DMS79 (cell line): ENCODE data around the gene CFAP45.
"Not testable (repeated sequence)": the region's sequence is repeated elsewhere in the genome, so short reads cannot be mapped to it uniquely, and the experiment has no call there.

ENCODE experiments used
- DNase-seq: peaks from one replicate; lab custom pipeline; 2025; lab: John Stamatoyannopoulos, UW

The CFAP45 gene

DNA sequence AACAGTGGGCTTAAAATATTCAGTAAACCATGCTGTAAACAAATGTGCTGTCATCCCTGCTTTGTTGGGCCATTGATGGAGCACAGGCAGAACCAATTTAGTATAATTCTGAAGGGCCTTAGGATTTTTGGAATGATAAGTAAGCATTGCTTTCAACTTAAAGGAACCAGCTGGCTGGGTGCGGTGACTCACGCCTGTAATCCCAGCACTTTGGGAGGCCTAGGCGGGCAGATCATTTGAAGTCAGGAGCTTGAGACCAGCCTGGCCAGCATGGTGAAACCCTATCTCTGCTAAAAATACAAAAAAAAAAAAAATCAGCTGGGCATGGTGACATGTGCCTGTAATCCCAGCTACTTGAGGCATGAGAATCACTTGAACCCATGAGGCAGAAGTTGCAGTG is 4.1 kb upstream of the CFAP45 start:
- not testable (repeated sequence) for DNase-seq

DNA sequence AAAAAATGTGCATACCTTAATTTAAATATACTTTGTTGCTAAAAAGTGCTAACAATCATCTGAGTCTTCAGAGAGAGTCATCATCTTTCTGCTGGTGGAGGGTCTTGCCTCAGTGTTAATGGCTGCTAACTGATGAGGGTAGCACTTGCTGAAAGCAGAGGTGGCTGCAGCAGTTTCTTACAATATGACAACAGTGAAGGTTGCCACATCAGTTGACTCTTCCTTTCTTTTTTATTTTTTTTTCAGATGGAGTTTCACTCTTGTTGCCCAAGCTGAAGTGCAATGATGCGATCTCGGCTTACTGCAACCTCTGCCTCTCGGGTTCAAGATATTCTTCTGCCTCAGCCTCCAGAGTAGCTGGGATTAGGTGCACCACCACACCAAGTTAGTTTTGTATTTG is 2.6 kb upstream of the CFAP45 start:
- no peak for DNase-seq

DNA sequence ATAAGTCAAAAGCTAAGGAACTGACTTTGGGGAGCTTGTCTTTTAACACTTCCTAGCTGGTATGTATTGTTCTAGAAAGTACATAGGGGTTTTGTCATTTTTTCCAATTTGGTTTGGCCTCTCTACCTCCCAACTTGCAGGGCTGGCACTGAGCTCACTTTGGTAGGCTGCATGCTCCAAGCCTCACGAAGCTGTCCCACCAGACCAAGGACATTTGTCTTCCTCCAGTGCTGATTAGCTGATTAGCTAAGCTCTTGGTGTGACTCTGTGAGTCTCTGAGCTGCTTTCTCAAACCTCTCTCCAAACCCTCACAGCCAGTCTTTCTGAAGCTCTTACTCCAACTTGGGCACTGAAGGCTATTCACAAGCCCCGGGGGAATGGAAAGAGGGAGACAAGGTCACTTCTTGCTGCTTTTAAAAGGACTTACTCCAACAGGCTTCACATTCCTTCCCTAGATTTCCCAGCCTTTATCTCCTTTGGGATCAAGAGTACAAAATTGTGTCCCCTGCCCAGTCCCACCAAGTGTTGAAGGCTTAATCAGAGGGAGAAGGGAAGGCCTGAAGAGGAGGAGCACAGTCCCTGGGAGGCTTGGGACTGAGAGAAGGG is 893 bp upstream of the CFAP45 start:
- no peak for DNase-seq

DNA sequence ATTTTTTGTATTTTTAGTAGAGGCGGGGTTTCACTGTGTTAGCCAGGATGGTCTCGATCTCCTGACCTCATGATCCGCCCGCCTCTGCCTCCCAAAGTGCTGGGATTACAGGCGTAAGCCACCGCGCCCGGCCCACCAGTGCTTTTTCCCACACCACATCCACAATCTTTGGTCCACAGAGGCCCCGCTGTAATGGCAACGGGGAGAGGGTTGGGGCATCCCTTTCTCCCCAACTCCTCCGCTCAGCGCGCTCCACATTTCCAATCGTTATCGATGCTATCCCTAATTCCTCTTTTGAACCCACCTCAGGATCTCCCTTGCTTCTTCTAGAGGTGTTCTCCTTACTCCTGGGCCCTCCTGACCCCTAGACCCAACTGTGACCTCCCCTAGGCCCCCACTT is 331 bp downstream of the CFAP45 start:
- DNase-seq, result not testable (repeated sequence)

DNA sequence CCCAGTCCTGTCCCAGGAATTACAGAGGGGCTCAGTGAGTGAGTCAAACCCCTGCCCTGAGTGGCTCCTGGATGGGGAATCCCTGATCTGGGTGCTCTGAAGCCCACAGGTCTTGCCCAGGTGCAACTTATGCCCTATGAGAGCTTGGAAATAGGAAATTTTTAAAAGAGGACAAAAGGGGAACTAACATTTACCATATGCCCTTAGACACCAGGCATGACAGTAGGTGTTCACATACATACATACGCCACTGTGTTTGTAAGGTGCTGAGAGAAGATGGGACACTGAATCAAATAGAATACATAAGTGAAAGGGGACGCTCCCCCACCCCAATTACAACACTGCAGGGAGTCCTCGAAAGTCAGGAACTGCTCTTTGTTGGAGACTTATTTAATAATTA is 1.4 kb downstream of the CFAP45 start:
- no peak for DNase-seq

DNA sequence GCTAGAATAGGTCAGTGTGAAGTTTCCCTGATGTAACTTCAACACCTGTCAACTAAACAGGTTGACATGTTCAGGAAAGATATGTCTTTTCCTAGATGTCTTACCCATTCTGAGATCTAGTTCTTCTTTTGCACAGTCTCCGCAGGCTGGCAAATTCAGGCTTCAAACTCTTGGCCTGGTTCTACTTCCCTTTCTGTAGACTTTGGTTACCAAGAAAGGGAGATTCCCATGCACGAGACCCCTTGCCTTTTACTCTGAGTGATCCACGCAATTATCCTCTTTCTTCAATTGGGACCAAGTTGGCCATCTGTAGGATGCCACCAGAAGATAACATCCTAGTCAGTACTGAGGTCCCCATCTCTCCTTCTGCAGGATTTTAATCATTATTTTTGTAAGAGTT is 2.0 kb downstream of the CFAP45 start:
- no peak for DNase-seq

DNA sequence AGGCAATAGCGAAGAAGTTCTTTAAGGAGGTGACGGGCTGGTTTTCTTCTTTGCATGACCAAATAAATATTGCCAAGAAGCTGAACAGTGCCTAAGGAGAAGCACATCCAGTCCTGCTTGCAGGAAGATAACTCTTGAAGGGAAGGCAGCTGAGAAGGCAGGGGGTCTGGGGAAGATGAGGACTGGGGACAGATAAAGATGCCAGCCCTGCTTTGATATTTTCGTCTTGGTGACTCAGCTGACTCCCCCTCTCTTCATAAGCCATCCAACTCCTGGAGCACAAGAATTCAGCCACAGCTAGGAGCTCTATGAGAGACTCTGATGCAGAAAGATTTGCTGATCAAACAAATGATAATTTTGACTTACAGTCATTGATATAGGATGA is 3.4 kb downstream of the CFAP45 start:
- no peak for DNase-seq

DNA sequence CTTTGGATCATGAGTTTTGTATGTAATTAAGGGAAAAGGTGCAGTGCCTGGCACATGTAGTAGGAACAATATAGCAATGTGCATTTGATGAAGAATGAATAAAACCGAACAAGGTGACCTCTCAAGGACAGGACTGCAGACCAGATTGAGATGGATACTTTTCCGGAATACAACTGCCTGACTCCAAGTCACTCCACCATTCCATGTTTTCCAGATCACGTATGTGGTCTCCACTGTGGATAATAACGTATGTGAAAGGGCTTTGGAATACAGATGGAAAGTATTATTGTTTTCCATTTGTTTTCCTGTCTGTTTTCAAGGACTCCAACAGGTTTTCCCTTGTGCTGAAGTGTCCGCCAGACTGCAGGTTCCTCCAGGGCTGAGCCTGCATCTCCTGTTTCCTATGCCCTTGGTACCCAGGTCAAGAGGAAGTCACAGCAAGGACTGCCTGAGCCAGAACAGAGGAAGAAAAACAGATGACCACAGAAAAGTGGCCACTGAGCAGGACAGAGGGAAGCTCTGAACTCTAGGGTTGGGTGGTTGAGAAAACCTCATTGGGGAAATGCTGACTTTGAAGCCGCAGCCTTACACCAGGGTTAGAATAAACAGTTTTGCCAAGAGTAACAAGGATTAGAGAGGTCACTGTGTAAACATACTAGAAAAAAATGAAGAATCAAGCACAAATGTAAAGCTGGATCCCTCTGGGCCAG is 4.0 kb downstream of the CFAP45 start:
- DNase-seq, result no peak

DNA sequence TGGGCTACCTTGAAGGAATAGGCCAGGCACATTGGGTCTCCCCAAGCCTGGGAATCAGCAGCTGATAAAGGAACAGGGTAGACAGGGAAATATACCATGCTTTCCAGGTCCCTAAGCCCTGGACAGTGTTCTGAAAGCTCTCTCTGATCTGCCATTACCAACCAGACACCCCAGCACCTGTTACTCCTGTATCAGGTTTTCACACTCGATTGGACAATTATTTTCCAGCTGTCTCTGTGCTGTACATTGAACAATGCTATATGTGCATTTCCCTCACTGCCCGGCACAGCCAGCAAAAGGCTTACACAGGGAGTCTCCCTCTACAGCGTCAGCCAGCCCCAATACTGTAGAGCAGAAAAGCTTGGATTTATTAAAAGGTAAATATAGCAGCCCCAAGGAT is 4.7 kb downstream of the CFAP45 start:
- no peak for DNase-seq

DNA sequence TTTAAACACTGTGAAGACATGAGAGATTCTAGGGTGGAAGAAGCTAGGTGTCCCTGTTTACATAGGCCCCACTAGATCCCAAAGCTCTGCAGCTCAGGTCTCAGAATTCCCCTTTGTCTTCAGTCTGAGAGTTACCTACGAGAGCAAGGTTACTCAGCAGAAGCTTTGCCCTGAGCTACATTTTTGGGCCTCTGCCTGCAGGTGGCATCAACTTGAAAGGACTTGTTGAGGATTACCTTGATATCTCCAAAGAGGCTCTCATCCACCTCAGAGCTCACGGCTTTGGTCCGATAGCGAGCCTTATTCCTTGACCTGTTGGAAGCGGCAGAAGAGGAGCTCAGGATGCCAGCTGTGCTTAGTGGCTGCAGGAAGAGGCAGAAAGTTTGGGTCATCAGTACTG is 7.0 kb downstream of the CFAP45 start:
- no peak for DNase-seq

DNA sequence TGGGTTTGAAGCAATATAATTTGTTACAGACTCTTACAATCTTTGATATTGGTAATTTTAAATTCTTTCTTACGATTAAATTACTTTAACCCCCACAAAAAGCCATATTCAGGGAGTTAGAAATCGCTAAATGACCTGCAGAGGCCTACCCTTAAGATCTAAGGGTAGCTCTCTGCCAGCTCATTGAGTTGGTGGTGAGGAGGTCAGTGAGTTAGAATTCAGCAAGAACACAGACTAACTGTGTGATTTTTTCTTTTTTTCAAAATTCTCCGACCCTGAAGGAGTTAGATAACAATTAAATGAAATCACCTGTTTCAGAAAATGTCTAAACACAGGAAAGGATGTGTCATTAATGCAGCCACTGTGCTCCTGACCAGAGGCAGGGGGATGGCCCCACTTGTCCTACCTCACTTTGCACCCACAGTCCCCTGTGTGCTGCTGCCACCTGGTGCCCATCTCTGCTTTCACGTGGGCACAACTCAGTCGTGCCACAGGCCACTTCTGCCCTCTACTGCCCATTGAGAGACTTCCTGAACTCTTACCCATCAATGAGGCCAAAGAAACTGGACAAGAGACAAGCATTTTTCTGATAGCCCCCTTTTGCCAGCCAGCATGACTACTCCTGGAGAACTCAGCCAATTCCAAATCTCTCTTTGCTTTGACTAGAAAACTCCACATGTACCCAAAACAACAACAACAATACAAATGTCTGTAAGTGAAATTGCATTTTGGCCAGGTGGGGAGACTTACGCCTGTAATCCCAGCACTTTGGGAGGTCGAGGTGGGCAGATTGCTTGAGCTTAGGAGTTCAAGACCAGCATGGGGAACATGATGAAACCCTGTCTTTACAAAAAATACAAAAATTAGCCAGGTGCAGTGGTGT is 8.4 kb downstream of the CFAP45 start:
- peak; percentile 55 for DNase-seq

DNA sequence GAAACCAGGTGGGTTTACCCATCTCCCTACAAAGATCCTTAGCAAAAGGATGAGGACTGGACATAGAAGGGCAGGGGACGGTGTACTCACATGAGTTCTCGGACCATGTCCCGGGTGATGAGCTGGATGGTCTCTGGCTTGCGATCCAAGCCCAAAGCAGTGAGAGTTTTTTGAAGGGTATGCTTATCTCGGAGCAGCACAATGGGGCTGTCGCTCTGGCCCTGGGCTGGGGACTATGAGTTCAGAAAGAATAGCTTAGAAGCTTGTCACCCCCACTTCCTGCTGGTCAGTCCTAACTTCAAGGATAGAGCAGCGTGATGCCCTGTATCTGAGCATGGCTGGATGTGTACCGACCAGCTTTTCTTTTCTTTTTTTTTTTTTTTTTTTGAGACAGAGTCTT is 9.6 kb downstream of the CFAP45 start:
- no peak for DNase-seq

DNA sequence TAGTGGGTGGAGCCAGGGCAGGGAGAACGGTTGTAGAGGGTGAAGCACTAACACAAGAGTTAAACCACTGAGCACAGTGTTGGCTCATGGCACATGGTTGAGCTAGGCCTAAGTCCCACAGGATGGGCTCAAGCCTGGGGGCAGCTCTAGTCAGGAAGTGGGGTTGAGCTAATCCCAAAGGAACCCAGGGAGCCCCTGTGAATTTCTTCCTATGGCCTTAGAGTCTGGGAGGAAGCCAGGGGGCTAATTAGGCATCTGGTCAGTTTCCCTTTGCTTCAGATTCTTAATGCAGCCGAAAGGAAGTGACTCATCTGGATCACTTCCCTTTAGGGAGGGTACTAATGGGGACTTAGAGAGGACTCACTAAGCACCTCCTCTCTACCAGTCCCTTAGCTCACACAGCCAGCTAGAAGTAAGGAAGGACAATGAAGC is 10.1 kb downstream of the CFAP45 start:
- no peak for DNase-seq

DNA sequence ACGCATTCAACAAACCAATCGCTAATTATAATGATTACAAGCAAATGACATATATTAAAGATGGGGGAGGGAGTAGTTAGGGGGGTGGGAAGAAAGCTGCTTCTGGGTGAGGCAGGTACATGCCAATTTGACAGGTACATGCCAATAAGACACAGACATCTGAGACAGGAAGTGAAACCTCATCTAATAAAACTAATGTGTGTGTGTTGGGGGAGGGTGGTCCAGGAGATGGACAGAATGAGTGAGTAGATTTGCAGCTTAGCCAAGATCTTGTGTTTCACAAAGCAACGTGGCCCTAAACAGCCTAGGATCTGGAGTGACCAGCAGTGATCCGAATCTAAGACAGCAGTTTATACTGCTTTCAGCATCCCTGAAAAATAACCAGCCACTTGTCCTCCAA is 10.8 kb downstream of the CFAP45 start:
- no peak for DNase-seq

DNA sequence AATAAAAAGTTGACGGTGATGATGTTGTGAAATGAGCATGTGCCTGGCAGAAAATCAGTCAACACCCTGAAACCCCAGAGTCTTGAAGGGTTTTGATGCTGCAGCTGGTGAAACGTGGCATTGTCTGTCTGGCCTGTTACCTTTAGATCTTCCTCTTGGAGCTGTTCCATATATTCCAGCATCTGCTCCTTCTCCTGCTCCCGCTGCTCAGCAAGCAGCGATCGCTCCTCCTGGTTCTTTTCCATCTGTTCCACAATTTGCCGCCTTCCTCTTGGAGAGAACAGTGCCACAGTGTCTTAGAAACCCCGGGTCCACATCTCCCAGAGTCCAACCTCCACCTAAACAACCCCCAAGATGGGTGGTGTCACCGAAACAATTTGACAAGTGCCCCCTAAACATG is 15.7 kb downstream of the CFAP45 start:
- DNase-seq, result no peak

DNA sequence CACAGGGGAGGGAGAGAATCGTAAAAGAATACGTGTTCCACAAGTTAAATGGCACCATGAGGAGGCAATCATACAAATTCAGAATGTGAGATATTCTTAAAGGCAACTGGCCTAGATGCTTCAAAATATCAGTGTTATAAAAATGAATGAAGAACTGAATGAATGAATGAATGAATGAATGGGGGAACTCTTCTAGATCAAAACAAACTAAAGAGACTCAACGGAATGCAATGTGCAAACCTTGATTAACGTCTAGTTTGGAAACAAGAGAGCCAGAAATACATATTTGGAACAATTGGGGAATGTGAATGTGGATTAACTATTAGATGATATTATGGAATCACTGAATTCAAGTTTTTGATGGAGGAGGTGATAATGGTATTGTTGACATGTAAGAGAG is 16.8 kb downstream of the CFAP45 start:
- no peak for DNase-seq

DNA sequence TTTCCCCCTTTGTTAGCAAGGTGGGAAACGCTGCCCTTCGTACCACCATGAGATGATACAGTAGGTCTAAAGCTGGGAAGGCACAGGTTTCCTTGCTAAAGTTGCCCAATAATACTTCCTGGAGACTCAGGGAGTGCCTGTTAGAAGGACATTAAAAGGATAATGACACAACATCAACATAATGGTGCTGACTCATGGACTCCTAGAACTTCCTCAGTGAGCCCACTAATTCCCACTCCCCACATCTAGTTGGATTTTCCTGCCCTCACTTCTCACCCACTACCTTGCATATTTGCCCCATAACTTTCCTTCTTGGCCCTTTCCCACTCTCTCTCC is 17.5 kb downstream of the CFAP45 start:
- no peak for DNase-seq

DNA sequence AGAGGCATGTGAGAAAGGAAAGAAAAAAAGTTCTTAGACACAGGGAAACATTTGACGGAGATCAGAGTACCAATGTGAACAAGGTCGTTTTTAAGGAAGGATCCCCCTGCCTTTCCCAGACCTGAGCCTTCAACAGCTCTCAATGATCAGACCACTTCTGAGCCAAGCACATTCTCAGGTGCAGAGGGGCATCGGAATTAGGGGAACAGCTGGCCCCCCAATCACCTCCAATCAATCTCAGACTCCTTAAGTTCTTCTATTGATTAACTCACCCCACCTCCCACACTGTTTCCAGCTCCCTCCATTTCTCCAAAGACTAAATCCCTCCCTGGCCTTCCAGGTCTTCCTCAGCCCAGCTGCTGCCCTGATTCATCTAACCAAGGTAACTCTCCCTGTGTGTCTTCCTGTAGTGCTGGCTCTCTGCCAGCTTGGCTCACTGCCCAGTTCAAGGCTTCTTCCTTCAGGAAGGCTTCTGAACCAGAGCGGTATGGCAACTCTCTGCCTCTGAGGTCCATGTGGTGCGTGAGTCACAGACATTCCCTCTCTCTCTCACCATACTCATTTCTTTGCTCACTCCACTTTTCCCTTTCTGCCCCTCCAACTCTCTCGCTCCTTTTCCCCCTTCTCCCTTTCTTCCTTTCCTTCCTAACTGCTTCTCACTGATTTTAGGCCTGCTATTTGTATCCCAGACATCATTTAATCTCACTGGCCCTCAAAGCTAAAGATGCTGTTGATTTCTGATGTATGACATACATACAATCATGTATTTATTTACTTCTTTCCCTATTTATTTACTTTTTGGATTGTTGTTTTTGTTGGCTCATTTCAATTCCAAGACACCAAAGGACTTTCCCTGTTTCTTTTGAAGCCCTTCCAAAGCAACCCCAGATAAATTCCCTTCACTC is 18.1 kb downstream of the CFAP45 start:
- DNase-seq, result peak; percentile 87

DNA sequence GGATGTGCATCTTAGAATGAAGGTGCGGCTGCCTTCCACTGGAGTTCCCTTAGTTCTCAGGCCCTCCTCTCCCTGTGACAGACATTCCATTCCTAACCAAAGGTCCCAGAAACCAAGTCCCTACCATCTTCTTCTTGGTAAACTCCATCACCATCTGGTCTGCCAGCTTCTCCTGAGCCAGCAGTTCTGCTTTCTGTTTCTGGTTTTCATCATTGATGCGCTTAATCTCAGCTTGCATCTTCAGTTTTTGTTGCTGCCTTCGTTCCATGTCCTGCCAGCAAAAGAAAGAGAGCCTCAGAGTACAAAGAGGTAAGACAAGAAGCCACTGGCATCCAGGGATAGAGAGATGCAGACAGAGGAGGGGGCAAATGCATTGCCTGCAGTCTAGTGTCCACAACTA is 19.5 kb downstream of the CFAP45 start:
- DNase-seq, result peak; percentile 32

DNA sequence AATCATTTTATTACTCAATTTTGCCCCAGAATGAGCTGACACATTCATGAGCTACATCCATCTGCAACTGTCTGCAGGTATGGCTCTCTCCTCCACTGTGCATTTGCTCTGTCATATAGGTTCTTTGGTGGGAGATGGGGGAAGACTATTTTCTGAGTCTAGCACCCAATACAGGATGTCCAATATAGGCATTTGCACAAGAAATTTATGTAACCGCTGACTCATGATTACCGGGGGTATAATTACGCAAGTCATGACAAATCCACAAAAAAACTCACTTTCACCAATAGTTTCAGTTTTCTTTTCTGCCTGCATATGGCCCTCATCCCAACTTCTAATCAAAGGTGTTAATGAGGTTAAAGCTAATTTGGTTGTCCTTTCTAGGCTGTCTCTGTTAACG is 20.0 kb downstream of the CFAP45 start:
- no peak for DNase-seq

DNA sequence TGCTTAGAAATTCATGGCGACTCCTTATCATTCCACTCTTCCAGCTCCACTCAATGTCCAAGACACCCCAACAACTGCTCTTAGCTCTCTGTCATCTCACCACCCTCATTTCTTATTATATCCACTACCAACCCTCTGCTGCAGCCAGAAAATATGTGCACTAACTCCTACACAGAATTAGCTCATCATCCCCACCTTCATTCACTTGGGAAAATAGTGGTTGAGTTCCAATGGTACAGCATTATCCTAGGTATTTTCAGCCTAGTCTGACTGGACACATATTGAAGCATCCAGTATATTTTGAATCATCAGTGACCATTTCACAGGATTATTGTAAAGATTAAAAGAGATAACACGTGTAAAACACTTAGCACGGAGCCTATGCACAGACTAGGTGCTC is 20.8 kb downstream of the CFAP45 start:
- DNase-seq, result no peak
